H54 (cell line): ENCODE results near the gene TACR2.

Source experiments
- DNase-seq: peaks from one replicate; pipeline ENCODE4 v3.0.0; 2011; ENCODE audit warnings: low spot score, mixed read lengths; ENCODE audit not compliant: insufficient read length
- FAIRE-seq: peaks from 3 replicates; lab custom pipeline; 2011; peaks lifted over from hg19 to GRCh38; lab: Jason Lieb, UNC
- POLR2A ChIP-seq: IDR thresholded peaks from 2 replicates; pipeline ENCODE4 v1.6.1; 2011; ENCODE audit warnings: low read depth, mild to moderate bottlenecking, low read length

Gene TACR2

GRCh38 chr10:69353977-69354635 is 62.6 kb downstream of the TACR2 start:
- TF ChIP-seq POLR2A, result no peak
- DNase-seq (no peak), FAIRE-seq (no peak)
